GM21367 (cell line): ENCODE data around the gene ELMOD3.
"Not testable (repeated sequence)": the region's sequence is repeated elsewhere in the genome, so short reads cannot be mapped to it uniquely, and the experiment has no call there.

Experiments
- ATAC-seq: cut with Tn5 transposase; IDR thresholded peaks from one replicate; pipeline ENCODE4 v1.9.1; 2021; ENCODE audit not compliant: unreplicated experiment

ELMOD3 gene

GRCh38 chr2:85371045-85371444 is 16.5 kb downstream of the ELMOD3 start:
- no peak for ATAC-seq

- no peak for ATAC-seq
Measured at GRCh38 chr2:85376291-85377065, 21.9 kb downstream of the ELMOD3 start.

- no peak for ATAC-seq
Measured at GRCh38 chr2:85377083-85377482, 22.5 kb downstream of the ELMOD3 start.

GRCh38 chr2:85378257-85378656 is 23.7 kb downstream of the ELMOD3 start:
- no peak for ATAC-seq

DNA sequence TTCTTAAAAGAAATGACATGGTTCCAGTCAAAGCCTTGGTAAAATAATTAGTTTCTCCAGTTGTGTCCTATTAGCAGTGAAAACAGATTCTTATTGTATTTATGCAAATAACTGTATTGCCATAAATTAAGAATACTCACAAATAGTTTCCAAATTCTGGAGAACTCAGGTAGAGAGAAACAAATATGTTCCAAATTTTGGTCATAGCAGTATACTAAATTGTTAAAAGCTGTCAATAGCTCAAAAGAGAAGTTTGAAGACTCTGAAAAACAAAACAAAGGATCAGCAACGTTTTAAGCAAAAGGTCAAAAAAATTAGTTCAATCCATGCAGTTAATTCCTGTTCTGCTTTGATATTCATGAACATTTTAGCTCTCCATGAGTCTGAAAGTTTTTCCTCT is 25.5 kb downstream of the ELMOD3 start:
- no peak for ATAC-seq

- not testable (repeated sequence) for ATAC-seq
Measured at GRCh38 chr2:85383151-85383550, 28.6 kb downstream of the ELMOD3 start.

DNA sequence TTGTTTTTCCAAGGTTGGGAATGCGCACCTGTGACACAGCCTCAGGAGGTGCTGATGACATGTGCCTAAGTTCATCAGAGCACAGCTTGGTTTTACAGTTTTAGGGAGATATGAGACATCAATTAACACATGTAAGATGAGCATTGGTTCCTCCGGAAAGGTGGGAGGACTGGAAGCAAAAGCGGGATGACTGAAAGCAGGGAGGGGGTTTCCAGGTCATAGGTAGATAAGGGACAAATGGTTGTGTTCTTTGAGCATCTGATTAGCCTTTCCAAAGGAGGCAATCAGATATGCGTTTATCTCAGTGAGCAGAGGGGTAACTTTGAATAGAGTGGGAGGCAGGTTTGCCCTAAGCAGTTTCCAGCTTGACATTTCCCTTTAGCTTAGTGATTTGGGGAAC is 29.3 kb downstream of the ELMOD3 start:
- no peak for ATAC-seq

DNA sequence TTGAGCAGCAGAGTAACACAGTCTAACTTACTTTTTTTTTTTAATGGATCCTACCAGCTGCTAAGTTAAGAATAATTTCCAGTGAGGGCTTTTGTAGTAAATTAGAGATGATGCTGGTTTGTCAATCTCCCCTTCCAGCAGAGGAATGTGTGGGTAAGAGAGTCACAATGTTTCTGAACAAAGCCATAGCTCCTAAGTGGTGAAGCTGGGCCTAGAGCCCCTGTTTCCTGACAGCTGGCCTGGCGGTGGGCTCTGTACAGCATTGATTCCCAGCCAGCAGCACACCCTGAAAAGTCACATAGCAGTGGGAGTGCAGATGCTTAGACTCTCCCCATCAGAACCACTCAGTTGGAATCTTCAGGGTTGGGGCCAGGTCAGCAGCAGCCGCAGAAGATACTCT is 31.2 kb downstream of the ELMOD3 start:
- no peak for ATAC-seq

DNA sequence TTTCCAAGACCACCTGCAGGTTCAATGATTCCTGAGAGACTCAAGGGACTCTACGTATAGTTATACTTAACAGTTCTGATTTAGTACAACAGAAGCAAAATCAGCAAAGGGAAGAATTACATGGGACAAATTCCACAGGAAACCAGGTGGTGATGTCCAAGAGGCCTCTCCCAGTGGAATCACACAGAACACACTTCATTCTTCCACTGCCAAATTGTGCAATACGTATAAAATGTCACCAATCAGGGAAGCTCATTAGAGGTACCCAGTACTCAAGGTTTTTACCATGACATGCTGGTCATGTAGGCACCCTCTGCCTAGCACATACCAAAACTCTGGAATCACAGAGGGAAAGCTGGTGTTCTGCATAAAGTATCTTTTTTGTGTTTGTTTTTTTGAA is 33.2 kb downstream of the ELMOD3 start:
- no peak for ATAC-seq

- no peak for ATAC-seq
Measured at GRCh38 chr2:85388878-85389538, 34.4 kb downstream of the ELMOD3 start.

GRCh38 chr2:85390941-85391669 is 36.5 kb downstream of the ELMOD3 start:
- ATAC-seq, result no peak

- no peak for ATAC-seq
Measured at GRCh38 chr2:85393836-85394235, 39.3 kb downstream of the ELMOD3 start.

- no peak for ATAC-seq
Measured at GRCh38 chr2:85394261-85394681, 39.7 kb downstream of the ELMOD3 start.

GRCh38 chr2:85394976-85395375 is 40.4 kb downstream of the ELMOD3 start:
- ATAC-seq, result no peak

DNA sequence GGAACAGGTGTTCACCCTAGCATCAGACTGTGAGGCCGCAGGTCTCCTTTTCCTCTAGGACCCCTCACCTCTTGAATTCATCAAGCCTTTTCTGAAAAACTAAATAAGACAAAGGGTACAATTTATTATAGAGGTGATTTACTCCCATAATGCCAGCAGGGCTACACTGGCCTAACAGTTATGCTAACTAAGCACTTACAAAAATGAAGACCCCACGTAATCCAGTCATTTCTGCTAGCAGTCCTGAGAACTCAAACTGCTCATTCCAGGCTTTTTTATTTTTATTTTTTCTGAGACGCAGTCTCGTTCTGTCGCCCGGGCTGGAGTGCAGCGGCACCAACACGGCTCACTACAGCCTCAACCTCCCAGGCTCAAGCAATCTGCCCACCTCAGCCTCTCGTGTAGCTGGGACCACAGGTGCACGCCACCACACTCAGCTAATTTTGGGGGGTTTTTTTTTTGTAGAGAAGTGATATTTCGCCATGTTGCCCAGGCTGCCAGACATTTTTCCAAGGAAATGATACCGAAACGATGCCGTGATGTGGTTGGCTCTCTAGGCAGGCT is 41.4 kb downstream of the ELMOD3 start:
- no peak for ATAC-seq

- ATAC-seq, result no peak
Measured at GRCh38 chr2:85396531-85397470, 42.2 kb downstream of the ELMOD3 start.

DNA sequence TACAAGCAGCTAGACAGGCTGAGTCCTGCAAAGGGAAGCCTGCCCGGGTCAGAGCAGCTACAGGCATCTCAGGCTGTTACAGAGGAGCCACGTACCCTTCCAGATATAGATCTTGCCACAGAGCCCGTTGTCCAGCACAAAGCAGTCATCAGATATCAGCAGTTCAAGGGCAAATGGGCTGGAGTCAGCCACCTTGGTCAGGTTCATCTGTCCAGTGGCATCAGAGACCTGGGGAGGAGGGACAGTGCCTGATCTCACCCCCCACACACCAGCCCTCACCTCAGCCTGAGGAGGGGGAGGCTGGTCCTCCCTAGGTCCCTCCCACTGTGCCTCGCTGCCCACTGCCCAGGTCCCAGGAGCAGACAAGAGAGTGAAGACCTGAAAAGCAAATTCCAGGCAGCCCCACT is 43.4 kb downstream of the ELMOD3 start:
- ATAC-seq, result no peak

DNA sequence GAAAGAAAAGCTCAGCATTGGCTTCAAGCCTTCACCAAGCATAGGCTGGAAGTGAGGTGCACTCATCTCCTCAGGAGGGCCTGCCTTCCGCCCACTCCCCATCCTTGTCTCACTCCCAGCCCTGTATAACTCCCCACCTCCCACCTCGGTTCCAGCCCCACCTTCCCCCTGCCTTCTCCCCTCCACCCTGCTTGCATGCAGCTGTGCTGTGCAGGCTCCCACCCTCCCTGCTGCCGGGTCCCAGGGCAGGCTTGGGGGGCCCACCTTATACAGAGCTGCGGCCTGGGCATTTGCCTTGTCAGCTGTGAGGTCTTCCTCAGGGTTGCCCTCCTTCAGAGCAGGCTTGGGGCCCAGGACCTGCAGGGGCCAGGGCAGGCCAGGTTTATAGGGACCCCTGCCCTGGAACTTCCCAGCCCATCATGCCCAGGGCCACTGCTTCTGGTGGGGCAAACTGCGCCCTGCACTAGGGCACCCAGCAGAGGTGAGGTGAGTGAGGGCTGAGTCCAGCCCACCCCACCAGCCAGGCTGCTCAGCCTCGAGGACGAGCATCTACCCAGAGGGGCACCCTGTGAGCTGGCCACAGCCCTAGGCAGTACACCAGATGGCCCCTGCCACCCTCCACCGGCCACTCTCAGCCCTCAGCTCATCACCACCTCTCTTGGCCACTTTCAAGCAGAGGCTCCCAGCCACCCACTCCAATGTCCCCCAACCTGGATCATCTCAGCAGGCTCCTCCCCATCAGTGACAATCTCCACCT is 44.0 kb downstream of the ELMOD3 start:
- ATAC-seq, result no peak

DNA sequence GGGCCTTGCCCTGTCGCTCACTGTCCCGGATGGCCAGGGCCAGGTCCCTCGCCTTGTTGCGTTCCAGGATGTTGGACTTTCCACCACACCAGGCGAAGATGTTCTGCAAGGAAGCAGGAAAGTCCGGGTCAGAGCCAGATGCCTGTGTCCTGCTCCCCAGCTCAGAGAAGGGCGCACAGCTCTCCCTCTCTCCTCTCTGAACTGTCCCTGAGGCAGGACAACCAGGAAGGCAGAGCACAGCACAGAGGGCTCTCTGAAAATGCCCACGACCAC is 44.5 kb downstream of the ELMOD3 start:
- ATAC-seq, result no peak

DNA sequence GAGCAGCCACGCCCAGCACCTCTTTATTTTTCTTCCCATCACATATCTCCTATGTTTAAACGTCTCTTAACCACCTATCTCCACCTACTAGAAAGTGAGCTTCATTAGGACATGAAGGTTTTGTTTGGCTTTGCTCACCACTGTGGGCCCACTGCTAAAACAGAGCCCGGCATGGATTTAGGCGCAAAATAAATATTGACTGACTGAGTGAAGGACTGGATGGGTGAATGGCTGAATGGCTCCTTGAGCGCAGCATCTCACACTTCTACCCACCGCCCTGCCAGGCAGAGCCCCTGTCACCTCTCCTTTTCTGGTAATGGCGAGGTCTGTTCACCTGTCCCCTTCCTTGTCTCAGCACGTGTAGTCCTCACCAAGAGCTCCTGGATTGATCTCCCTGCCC is 45.5 kb downstream of the ELMOD3 start:
- ATAC-seq, result no peak
